Measurements from ENCODE around the gene PDS5A.

DNA sequence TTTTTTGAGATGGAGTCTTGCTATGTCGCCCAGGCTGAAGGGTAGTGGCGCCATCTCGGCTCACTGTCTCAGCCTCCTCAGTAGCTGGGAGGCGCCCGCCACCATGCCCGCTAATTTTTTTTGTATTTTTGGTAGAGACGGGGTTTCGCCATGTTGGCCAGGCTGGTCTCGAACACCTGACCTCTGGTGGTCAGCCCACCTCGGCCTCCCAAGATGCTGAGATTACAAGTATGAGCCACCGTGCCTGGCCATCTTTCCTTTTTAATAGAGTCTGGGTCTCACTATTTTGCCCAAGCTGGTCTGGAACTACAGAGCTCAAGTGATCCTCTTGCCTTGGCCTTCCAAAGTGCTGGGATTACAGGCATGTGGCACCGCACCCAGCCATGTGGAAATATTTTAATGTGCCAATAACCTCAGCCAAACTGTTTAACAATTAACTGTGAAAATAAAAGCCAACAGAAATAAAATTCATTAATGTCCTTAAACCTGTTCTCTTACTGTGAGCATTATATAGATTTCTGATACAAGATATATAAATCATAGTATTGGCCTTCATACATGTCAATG lies 16.3 kb downstream of the PDS5A start:
- TF ChIP-seq, protein P1, sequence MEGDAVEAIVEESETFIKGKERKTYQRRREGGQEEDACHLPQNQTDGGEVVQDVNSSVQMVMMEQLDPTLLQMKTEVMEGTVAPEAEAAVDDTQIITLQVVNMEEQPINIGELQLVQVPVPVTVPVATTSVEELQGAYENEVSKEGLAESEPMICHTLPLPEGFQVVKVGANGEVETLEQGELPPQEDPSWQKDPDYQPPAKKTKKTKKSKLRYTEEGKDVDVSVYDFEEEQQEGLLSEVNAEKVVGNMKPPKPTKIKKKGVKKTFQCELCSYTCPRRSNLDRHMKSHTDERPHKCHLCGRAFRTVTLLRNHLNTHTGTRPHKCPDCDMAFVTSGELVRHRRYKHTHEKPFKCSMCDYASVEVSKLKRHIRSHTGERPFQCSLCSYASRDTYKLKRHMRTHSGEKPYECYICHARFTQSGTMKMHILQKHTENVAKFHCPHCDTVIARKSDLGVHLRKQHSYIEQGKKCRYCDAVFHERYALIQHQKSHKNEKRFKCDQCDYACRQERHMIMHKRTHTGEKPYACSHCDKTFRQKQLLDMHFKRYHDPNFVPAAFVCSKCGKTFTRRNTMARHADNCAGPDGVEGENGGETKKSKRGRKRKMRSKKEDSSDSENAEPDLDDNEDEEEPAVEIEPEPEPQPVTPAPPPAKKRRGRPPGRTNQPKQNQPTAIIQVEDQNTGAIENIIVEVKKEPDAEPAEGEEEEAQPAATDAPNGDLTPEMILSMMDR (IDR thresholded peaks at IDR 0.05) = no peak
- TF ChIP-seq POLR2A (IDR thresholded peaks at IDR 0.05) = no peak
